K562 treated with DMSO at 1 percent for 48 hours (cell line): Measurements from ENCODE around the gene CLEC11A. TPM values are rescaled to one million over a fixed set of nuclear protein-coding genes. Genes with fewer than 3 reads are reported as not detected.

Experiments
- total RNA-seq: library from RNA; unstranded; fragments of 300-600 nt; gene quantifications from 2 replicates; pipeline ENCODE4 v1.2.3, GENCODE V29; 2022; ENCODE audit warnings: low replicate concordance; ENCODE audit errors: extremely low read depth

The CLEC11A gene, protein sequence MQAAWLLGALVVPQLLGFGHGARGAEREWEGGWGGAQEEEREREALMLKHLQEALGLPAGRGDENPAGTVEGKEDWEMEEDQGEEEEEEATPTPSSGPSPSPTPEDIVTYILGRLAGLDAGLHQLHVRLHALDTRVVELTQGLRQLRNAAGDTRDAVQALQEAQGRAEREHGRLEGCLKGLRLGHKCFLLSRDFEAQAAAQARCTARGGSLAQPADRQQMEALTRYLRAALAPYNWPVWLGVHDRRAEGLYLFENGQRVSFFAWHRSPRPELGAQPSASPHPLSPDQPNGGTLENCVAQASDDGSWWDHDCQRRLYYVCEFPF
- not detected in 2 replicates for total RNA-seq

DNA sequence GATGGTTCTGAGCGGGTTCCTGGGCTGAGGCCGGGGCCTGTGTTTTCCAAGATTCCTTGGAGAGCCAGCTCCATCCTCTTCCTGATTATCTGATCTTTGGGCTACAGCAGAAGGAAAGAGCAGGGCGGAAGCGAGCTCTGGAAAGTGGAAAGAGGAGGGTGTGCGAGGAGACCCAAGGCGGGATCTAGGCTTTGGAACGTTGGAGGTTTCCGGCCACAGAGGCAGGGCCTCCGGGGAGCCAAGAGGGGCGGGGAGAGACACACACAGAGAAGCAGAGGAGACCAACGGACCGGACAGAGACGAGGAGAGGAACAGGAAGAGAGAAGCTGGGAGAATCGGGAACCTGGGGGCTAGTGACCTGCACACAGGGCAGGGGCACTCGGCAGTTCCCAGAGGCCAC is at the start of gene CLEC11A:
TSS of gene CLEC11A (plus strand) at position 296 of the 400 bp plus-strand sequence. CDS start 162 bp downstream, outside the sequence.

DNA sequence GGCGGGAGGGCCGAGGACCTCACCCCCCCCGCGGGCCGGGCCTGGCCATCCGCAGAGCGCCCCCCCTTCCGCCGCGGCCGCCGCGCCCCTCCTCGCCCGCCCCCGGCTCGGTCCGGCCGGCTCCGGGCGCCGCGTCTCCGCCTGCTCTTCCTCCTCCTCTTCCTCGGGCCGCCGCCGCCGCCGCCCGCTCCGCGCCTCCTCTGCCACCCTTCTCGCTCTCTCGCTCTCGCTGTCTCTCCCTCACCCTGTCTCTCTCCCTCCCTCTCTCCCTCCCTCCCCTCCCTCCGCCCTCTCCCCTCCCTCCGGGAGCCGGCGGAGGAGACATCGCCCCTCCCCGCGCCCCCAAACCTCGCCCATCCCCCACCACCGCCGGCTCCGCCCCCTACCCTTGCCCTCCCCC is 3.6 kb upstream of the CLEC11A start, which contains the start of gene SHANK1:
TSS of gene SHANK1 (minus strand) at position 237 of the 400 bp plus-strand sequence. CDS start 2,883 bp downstream, outside the sequence.

DNA sequence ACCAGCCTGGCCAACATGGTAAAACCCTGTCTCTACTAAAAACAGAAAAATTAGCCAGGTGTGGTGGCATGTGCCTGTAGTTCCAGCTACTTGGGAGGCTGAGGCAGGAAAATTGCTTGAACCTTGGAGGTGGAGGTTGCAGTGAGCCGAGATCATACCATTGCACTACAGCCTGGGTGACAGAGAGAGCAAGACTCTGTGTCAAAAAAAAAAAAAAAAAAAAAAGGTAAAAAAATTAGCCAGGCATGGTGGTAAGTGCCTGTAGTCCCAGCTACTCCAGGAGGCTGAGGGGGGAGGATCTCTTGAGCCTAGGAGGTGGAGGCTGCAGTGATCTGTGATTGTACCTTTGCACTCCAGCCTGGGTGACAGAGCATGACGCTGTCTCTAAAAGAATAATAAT is 47.0 kb downstream of the CLEC11A start, which contains the start of gene GPR32:
TSS of gene GPR32 (plus strand) at position 301 of the 400 bp plus-strand sequence. CDS start 137 bp downstream, outside the sequence.

Other genes with a start within 250 kb of the CLEC11A start
- gene EMC10, start 246.9 kb upstream of the CLEC11A start, total RNA-seq = not detected in 2 replicates
- gene GARIN5A, start 246.5 kb upstream of the CLEC11A start, total RNA-seq = not detected in 2 replicates
- not detected in 2 replicates for gene JOSD2, start 212.2 kb upstream of the CLEC11A start, total RNA-seq
- not detected in 2 replicates for gene ASPDH, start 209.5 kb upstream of the CLEC11A start, total RNA-seq
- not detected in 2 replicates for gene LRRC4B, start 154.9 kb upstream of the CLEC11A start, total RNA-seq
- gene SYT3, start 83.5 kb upstream of the CLEC11A start, total RNA-seq = not detected in 2 replicates
- gene C19orf81, start 73.9 kb upstream of the CLEC11A start, total RNA-seq = not detected in 2 replicates
- not detected in 2 replicates for gene SHANK1, start 3.6 kb upstream of the CLEC11A start, total RNA-seq
- gene GPR32, start 47.1 kb downstream of the CLEC11A start, total RNA-seq = not detected in 2 replicates
- not detected in 2 replicates for gene ACP4, start 67.1 kb downstream of the CLEC11A start, total RNA-seq
- not detected in 2 replicates for gene KLK1, start 100.4 kb downstream of the CLEC11A start, total RNA-seq
- gene KLK15, start 110.2 kb downstream of the CLEC11A start, total RNA-seq = not detected in 2 replicates
- not detected in 2 replicates for gene KLK3, start 131.6 kb downstream of the CLEC11A start, total RNA-seq
- not detected in 2 replicates for gene KLK2, start 150.1 kb downstream of the CLEC11A start, total RNA-seq
- gene KLK4, start 188.0 kb downstream of the CLEC11A start, total RNA-seq = not detected in 2 replicates
- gene KLK5, start 229.7 kb downstream of the CLEC11A start, total RNA-seq = not detected in 2 replicates
- gene KLK6, start 246.2 kb downstream of the CLEC11A start, total RNA-seq = not detected in 2 replicates